ENCODE measurements around the gene TUBGCP5.

GRCh38 chr15:23057707-23058106, 18.3 kb upstream of the TUBGCP5 start:
- no peak for TF ChIP-seq SP1 (IDR thresholded peaks at IDR 0.05)
- TF ChIP-seq FOXK2 (IDR thresholded peaks at IDR 0.05) = no peak
- no peak for TF ChIP-seq L3MBTL2 (conservative IDR thresholded peaks at IDR 0.05)
- TF ChIP-seq FOXM1 (IDR thresholded peaks at IDR 0.05; ENCODE audit: borderline replicate concordance) = no peak
- TF ChIP-seq BHLHE40 (IDR thresholded peaks at IDR 0.05; ENCODE audit: borderline replicate concordance) = no peak
- no peak for TF ChIP-seq ZNF384 (IDR thresholded peaks at IDR 0.05)

All from HEK293T (cell line).